B cell (primary cell): ENCODE measurements around the gene GPR151. TPM values are rescaled to one million over a fixed set of nuclear protein-coding genes. Genes with fewer than 3 reads are reported as not detected.
A peak's percentile ranks its signal among the peaks of the same experiment; 100 is the strongest.

Source experiments
- ATAC-seq: fragments of 200-7000 bp; cut with Tn5 transposase; one replicate; pipeline ENCODE4 v1.10.0; 2021; ENCODE audit warnings: low read depth, mild to moderate bottlenecking, moderate number of reproducible peaks, moderate library complexity
- CTCF ChIA-PET: fragments of 350-600 bp; sonication (Branson Sonifier 250); formaldehyde crosslinking; loops from one replicate; lab custom pipeline; 2021; ENCODE audit warnings: antibody characterized with exemption, inconsistent platforms; lab: Charles Lee
- POLR2A ChIA-PET: fragments of 350-600 bp; sonication (Branson Sonifier 250); formaldehyde crosslinking; loops from one replicate; lab custom pipeline; 2021; ENCODE audit warnings: antibody characterized with exemption; lab: Charles Lee
- DNase-seq: peaks from one replicate; pipeline ENCODE4 v3.0.0; 2013
- H2AFZ ChIP-seq: 2 replicates; pipeline ENCODE4 v1.6.1; 2012; ENCODE audit warnings: mild to moderate bottlenecking, low read depth, low read length; ENCODE audit not compliant: insufficient read depth, poor library complexity, severe bottlenecking
- H3K27ac ChIP-seq, 2 donors: 1 replicate in 1 of 2; 2 replicates in 1 of 2; pipeline ENCODE4 v1.5.1; 2012 to 2013; ENCODE audit warnings: low read length in 2 of 2, mild to moderate bottlenecking in 2 of 2, moderate library complexity in 1 of 2
- H3K27me3 ChIP-seq, 4 experiments: fragments of 200-600 bp in 1 of 4; sonication (generic) in 1 of 4; replicated peaks in 1 of 4; 1 replicate in 2 of 4; 2 replicates in 2 of 4; pipeline versions ENCODE4 v1.6.1 to v1.7.0; 2013 to 2016; ENCODE audit warnings: low read length in 3 of 4, mild to moderate bottlenecking in 2 of 4, mixed read lengths in 1 of 4, moderate library complexity in 1 of 4; ENCODE audit not compliant: insufficient read depth in 4 of 4, control insufficient read depth in 3 of 4; ENCODE audit errors: control extremely low read depth in 1 of 4
- H3K36me3 ChIP-seq, 2 experiments: replicated peaks in 1 of 2; 1 replicate in 1 of 2; 2 replicates in 1 of 2; pipeline versions ENCODE4 v1.6.1 to v1.7.1; 2013; ENCODE audit warnings: low read length in 1 of 2; ENCODE audit not compliant: insufficient read depth in 2 of 2, control insufficient read depth in 1 of 2; ENCODE audit errors: control extremely low read depth in 1 of 2, extremely low read depth in 1 of 2
- H3K4me1 ChIP-seq, 2 donors: fragments of 200-600 bp in 1 of 2; sonication (generic) in 1 of 2; 1 replicate in 1 of 2; 2 replicates in 1 of 2; pipeline versions ENCODE4 v1.5.1 to v1.6.1; 2013 to 2017; ENCODE audit warnings: low read length in 2 of 2; ENCODE audit not compliant: control insufficient read depth in 2 of 2, insufficient read depth in 2 of 2
- H3K4me2 ChIP-seq: replicated peaks from 2 replicates; pipeline ENCODE3; 2012; ENCODE audit warnings: mild to moderate bottlenecking, low read depth, low read length; ENCODE audit not compliant: poor library complexity, severe bottlenecking
- H3K4me3 ChIP-seq, 5 experiments: fragments of 200-600 bp in 1 of 5; sonication (generic) in 1 of 5; 1 replicate in 3 of 5; 2 replicates in 2 of 5; pipeline versions ENCODE4 v1.5.1 to v1.7.0; 2011 to 2016; ENCODE audit warnings: low read length in 4 of 5, mild to moderate bottlenecking in 4 of 5, low read depth in 2 of 5, control low read depth in 1 of 5, moderate library complexity in 1 of 5; ENCODE audit not compliant: insufficient read depth in 1 of 5; ENCODE audit errors: control extremely low read depth in 1 of 5, extremely low read depth in 1 of 5
- H3K79me2 ChIP-seq: fragments of 200-600 bp; sonication (generic); one replicate; pipeline ENCODE4 v1.6.0; 2016; ENCODE audit warnings: low read length; ENCODE audit not compliant: control insufficient read depth, insufficient read depth
- H3K9ac ChIP-seq: fragments of 200-600 bp; sonication (generic); 2 replicates; pipeline ENCODE4 v1.6.1; 2017; ENCODE audit warnings: mild to moderate bottlenecking, low read length, moderate library complexity
- H3K9me3 ChIP-seq, 3 donors: one replicate each; pipeline versions ENCODE4 v1.6.1 to v1.7.1; 2013; ENCODE audit warnings: low read length in 2 of 3; ENCODE audit not compliant: control insufficient read depth in 2 of 3, insufficient read depth in 1 of 3; ENCODE audit errors: control extremely low read depth in 1 of 3
- H4K20me1 ChIP-seq: 2 replicates; pipeline ENCODE4 v1.6.0; 2012; ENCODE audit warnings: mild to moderate bottlenecking, low read length; ENCODE audit not compliant: insufficient read depth, control insufficient read depth, poor library complexity, severe bottlenecking
- H3K27ac Mint-ChIP-seq: one replicate; pipeline ENCODE4 v1.8.0; 2021; ENCODE audit warnings: mixed read lengths
- H3K27me3 Mint-ChIP-seq: one replicate; pipeline ENCODE4 v1.8.0; 2021; ENCODE audit warnings: mixed read lengths
- H3K4me1 Mint-ChIP-seq: one replicate; pipeline ENCODE4 v1.8.0; 2021; ENCODE audit warnings: mixed read lengths
- H3K4me3 Mint-ChIP-seq: one replicate; pipeline ENCODE4 v1.8.0; 2021; ENCODE audit warnings: mixed read lengths
- H3K9me3 Mint-ChIP-seq: one replicate; pipeline ENCODE4 v1.8.0; 2022; ENCODE audit warnings: mixed read lengths; ENCODE audit not compliant: insufficient read depth
- CTCF ChIP-seq: fragments of 200-600 bp; IDR thresholded peaks from one replicate; pipeline ENCODE4 v1.8.0; 2022; ENCODE audit warnings: antibody characterized with exemption, mild to moderate bottlenecking
- EZH2 ChIP-seq: IDR thresholded peaks from 2 replicates; pipeline ENCODE4 v1.6.1; 2012; ENCODE audit warnings: borderline replicate concordance, low read depth, mild to moderate bottlenecking, moderate library complexity, low read length; ENCODE audit not compliant: insufficient read depth, poor library complexity, severe bottlenecking
- WGBS: methylation state at CpG from one replicate; pipeline ENCODE4 v1.1.5; 2013; ENCODE audit warnings: missing lambda C conversion rate; ENCODE audit not compliant: insufficient coverage; 5-methylcytosine and 5-hydroxymethylcytosine counted together
- intact Hi-C: fragments of 100-400 bp; cut with micrococcal nuclease; formaldehyde crosslinking; loops from one replicate; pipeline ENCODE4 v1.10.0; 2022
- polyA plus RNA-seq: library from polyadenylated mRNA; depleted of rRNA; stranded (reverse); fragments of >200 nt; gene quantifications from 2 replicates; pipeline ENCODE4 v1.2.3, GENCODE V29; 2012
- total RNA-seq, 2 donors: library from RNA; stranded (reverse); fragments of 120-200 nt in 1 of 2; gene quantifications; 1 replicate in 1 of 2; 2 replicates in 1 of 2; pipeline versions ENCODE4 v1.2.3 to v1.2.4, GENCODE V29; 2013 to 2022

Gene GPR151
- total and polyA plus RNA-seq, 2 donors (not counting 1 experiment from before 2014, with no cell fraction given) = not detected

- Mint-ChIP-seq H3K27ac (no peak overlapping the region), H3K9me3 (peaks cover 3% of the 10 kb centered on the region), H3K4me1 (peaks cover 13% of the 10 kb centered on the region), H3K4me3 (no peak overlapping the region), H3K27me3 (no peaks in the 10 kb centered on the region)
- peaks cover 2 to 54% of the 10 kb centered on the region in 2 experiments for H3K36me3 ChIP-seq
- intact Hi-C loops = no loop called here
- no peak overlapping the region for H3K4me2 ChIP-seq
- DNase-seq = no peak
- no peaks in the 10 kb centered on the region for H3K27me3 ChIP-seq
- ATAC-seq = no peak
- no peak overlapping the region for H3K27ac ChIP-seq
- WGBS = 100% methylated on average over 1 of the region's 4 CpGs
- H2AFZ ChIP-seq = no peak overlapping the region
- POLR2A ChIA-PET = no interaction called here
- peaks cover 4% of the 10 kb centered on the region for H3K79me2 ChIP-seq
- H3K9me3 ChIP-seq = no peaks in the 10 kb centered on the region
- H3K4me3 ChIP-seq = no peak overlapping the region
- no peak overlapping the region for H3K9ac ChIP-seq
- peaks cover 8 to 10% of the 10 kb centered on the region in 2 donors for H3K4me1 ChIP-seq
- CTCF ChIA-PET = interaction anchor here (1.3 kb wide), 1 partner anchor 8 kb away, joined by 3 read pairs; no protein-coding TSS in a partner anchor
- no peaks in the 10 kb centered on the region for H4K20me1 ChIP-seq
- TF ChIP-seq CTCF = no peak
- no peak for TF ChIP-seq EZH2
Measured at GRCh38 chr5:146475190-146475780, 40.7 kb downstream of the GPR151 start.

- H3K9me3 Mint-ChIP-seq = peaks cover 3% of the 10 kb centered on the region
- POLR2A ChIA-PET = no interaction called here
- intact Hi-C loops = no loop called here
Measured at GRCh38 chr5:146474065-146474464, 41.9 kb downstream of the GPR151 start.

More at GRCh38 chr5:146474065-146474464, 41.9 kb downstream of the GPR151 start:
- Mint-ChIP-seq H3K4me1 (peaks cover 13% of the 10 kb centered on the region), H3K27ac (peak overlapping the region; percentile 34), H3K27me3 (no peaks in the 10 kb centered on the region), H3K4me3 (no peak overlapping the region)
- no peak for ATAC-seq
- no peak overlapping the region for H3K4me2 ChIP-seq
- H3K36me3 ChIP-seq = peaks cover 3 to 58% of the 10 kb centered on the region in 2 experiments
- peaks cover 4% of the 10 kb centered on the region for H3K79me2 ChIP-seq
- H3K27ac ChIP-seq = peak overlapping the region in 1 of 2 donors; percentile 34
- TF ChIP-seq CTCF = no peak
- TF ChIP-seq EZH2 = no peak
- no peak overlapping the region for H3K9ac ChIP-seq
- DNase-seq = no peak
- CTCF ChIA-PET = no interaction called here
- H3K27me3 ChIP-seq = no peaks in the 10 kb centered on the region
- H3K4me3 ChIP-seq = no peak overlapping the region
- H3K4me1 ChIP-seq = peaks cover 8 to 10% of the 10 kb centered on the region in 2 donors
- no peak overlapping the region for H2AFZ ChIP-seq
- no peaks in the 10 kb centered on the region for H3K9me3 ChIP-seq
- H4K20me1 ChIP-seq = no peaks in the 10 kb centered on the region
- WGBS = no CpG with 5 or more reads among the region's 1 CpG
